Measurements from ENCODE around the gene GDNF. TPM values are rescaled to one million over a fixed set of nuclear protein-coding genes. Genes with fewer than 3 reads are reported as not detected.

The GDNF gene
- polyA plus RNA-seq, 1 experiment = 1.3 TPM

- CTCF ChIA-PET = interaction anchor here (1.4 kb wide), 1 partner anchor 11 kb away, joined by 4 read pairs; no protein-coding TSS in a partner anchor
- TF ChIP-seq, protein P1, sequence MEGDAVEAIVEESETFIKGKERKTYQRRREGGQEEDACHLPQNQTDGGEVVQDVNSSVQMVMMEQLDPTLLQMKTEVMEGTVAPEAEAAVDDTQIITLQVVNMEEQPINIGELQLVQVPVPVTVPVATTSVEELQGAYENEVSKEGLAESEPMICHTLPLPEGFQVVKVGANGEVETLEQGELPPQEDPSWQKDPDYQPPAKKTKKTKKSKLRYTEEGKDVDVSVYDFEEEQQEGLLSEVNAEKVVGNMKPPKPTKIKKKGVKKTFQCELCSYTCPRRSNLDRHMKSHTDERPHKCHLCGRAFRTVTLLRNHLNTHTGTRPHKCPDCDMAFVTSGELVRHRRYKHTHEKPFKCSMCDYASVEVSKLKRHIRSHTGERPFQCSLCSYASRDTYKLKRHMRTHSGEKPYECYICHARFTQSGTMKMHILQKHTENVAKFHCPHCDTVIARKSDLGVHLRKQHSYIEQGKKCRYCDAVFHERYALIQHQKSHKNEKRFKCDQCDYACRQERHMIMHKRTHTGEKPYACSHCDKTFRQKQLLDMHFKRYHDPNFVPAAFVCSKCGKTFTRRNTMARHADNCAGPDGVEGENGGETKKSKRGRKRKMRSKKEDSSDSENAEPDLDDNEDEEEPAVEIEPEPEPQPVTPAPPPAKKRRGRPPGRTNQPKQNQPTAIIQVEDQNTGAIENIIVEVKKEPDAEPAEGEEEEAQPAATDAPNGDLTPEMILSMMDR (IDR thresholded peaks at IDR 0.05; ENCODE audit: insufficient read depth, low read depth, low read length) = no peak
- POLR2A ChIA-PET = no interaction called here
- Histone ChIP-seq H3K36me3 (ENCODE audit: control insufficient read depth, insufficient read depth, low read length) (no peaks in the 10 kb centered on the region), H3K27me3 (ENCODE audit: control insufficient read depth, insufficient read depth, low read length) (no peaks in the 10 kb centered on the region), H3K4me3 (ENCODE audit: low read depth, low read length) (no peak overlapping the region)
- no peak for DNase-seq (ENCODE audit: low read depth)
Observed at GRCh38 chr5:37768371-37768770, 71.5 kb downstream of the GDNF start.

DNA sequence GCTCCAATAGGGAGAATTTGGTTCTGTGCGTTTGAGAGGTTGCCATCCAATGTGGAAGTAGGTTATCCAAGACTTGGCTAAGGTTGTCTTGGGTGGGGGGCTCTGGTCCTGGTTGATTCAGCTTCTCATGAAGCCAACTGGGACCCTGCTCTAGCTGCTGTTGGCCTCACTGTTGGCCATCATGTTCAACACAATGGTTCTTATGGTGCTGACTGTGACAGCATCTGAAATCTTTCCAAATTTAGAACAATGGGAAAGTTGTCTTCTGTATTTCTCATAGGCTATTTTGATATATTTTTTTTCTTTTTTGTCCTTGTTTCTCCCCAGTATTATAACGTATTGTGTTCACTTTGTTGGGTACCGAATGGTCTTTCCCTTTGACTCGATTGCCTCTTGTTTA is 71.9 kb downstream of the GDNF start:
- no peak for DNase-seq (ENCODE audit: low read depth)
- H3K27me3 ChIP-seq (ENCODE audit: control insufficient read depth, insufficient read depth, low read length) = no peaks in the 10 kb centered on the region
- TF ChIP-seq, protein P1 (IDR thresholded peaks at IDR 0.05; ENCODE audit: insufficient read depth, low read depth, low read length) = no peak
- ChIA-PET CTCF (interaction anchor here (1.4 kb wide), 1 partner anchor 10 kb away, joined by 4 read pairs; no protein-coding TSS in a partner anchor), POLR2A (no interaction called here)
- H3K4me3 ChIP-seq (ENCODE audit: low read depth, low read length) = no peak overlapping the region
- H3K36me3 ChIP-seq (ENCODE audit: control insufficient read depth, insufficient read depth, low read length) = no peaks in the 10 kb centered on the region

DNA sequence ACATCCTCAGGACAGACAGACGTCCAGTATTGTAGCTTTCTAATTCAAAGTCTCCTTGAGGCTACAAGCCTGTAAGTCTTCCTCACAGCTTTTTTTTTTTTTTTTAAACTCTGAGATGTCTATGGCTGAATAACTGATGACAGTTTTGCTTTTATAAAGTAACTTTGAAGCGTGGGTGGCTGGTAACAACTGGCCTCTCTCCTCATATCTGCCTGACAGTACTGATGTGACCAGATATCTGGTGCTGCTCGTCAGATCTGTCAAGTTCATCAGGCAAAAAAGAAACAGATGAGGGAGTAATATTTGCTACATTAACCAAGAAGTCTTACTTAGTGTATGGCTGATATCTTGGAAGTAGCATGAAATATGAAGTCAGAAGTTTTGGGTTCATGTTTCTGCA is 72.6 kb downstream of the GDNF start:
- H3K36me3 ChIP-seq (ENCODE audit: control insufficient read depth, insufficient read depth, low read length) = no peaks in the 10 kb centered on the region
- no peaks in the 10 kb centered on the region for H3K27me3 ChIP-seq (ENCODE audit: control insufficient read depth, insufficient read depth, low read length)
- ChIA-PET CTCF (no interaction called here), POLR2A (no interaction called here)
- TF ChIP-seq, protein P1 (IDR thresholded peaks at IDR 0.05; ENCODE audit: insufficient read depth, low read depth, low read length) = no peak
- no peak for DNase-seq (ENCODE audit: low read depth)
- no peak overlapping the region for H3K4me3 ChIP-seq (ENCODE audit: low read depth, low read length)
